GM23248 (cell line): ENCODE measurements around the gene LDLRAD4. TPM values are rescaled to one million over a fixed set of nuclear protein-coding genes. Genes with fewer than 3 reads are reported as not detected.

Experiments used
- DNase-seq: peaks from one replicate; pipeline ENCODE4 v3.0.0-alpha.2; 2015
- H2AFZ ChIP-seq: fragments of 200-600 bp; sonication (generic); 2 replicates; pipeline ENCODE4 v1.6.1; 2016; ENCODE audit warnings: antibody characterized with exemption
- H3F3A ChIP-seq: fragments of 200-600 bp; sonication (generic); 2 replicates; pipeline ENCODE4 v1.6.1; 2016; ENCODE audit warnings: mild to moderate bottlenecking, antibody characterized with exemption, mixed run types; ENCODE audit not compliant: insufficient read depth
- H3K27ac ChIP-seq: fragments of 200-600 bp; sonication (generic); 2 replicates; pipeline ENCODE4 v1.5.1; 2016; ENCODE audit warnings: mild to moderate bottlenecking
- H3K27me3 ChIP-seq: fragments of 200-600 bp; sonication (generic); replicated peaks from 2 replicates; pipeline ENCODE4 v1.6.1; 2016; ENCODE audit warnings: mild to moderate bottlenecking; ENCODE audit not compliant: insufficient read depth
- H3K36me3 ChIP-seq: fragments of 200-600 bp; sonication (generic); 2 replicates; pipeline ENCODE4 v1.6.1; 2016; ENCODE audit warnings: low read depth, mild to moderate bottlenecking
- H3K4me1 ChIP-seq: fragments of 200-600 bp; sonication (generic); 2 replicates; pipeline ENCODE4 v1.6.1; 2016; ENCODE audit warnings: mild to moderate bottlenecking; ENCODE audit not compliant: insufficient read depth
- H3K4me2 ChIP-seq: fragments of 200-600 bp; sonication (generic); one replicate; pipeline ENCODE4 v1.6.1; 2016; ENCODE audit warnings: mild to moderate bottlenecking; ENCODE audit not compliant: unreplicated experiment
- H3K4me3 ChIP-seq: fragments of 200-600 bp; sonication (generic); 2 replicates; pipeline ENCODE4 v1.5.1; 2016; ENCODE audit warnings: mild to moderate bottlenecking
- H3K79me2 ChIP-seq: fragments of 200-600 bp; sonication (generic); 2 replicates; pipeline ENCODE4 v1.6.1; 2016; ENCODE audit warnings: mild to moderate bottlenecking; ENCODE audit not compliant: insufficient read depth
- H3K9ac ChIP-seq: fragments of 200-600 bp; sonication (generic); 2 replicates; pipeline ENCODE4 v1.6.1; 2016; ENCODE audit warnings: mild to moderate bottlenecking
- H3K9me2 ChIP-seq: fragments of 200-600 bp; sonication (generic); 2 replicates; pipeline ENCODE4 v1.6.1; 2016; ENCODE audit warnings: mixed run types, mild to moderate bottlenecking, moderate library complexity; ENCODE audit not compliant: insufficient read depth
- H3K9me3 ChIP-seq: fragments of 200-600 bp; sonication (generic); one replicate; pipeline ENCODE4 v1.6.1; 2017; ENCODE audit warnings: low read depth
- H4K20me1 ChIP-seq: fragments of 200-600 bp; sonication (generic); 2 replicates; pipeline ENCODE4 v1.6.0; 2016; ENCODE audit not compliant: insufficient read depth
- EZH2 ChIP-seq: fragments of 200-600 bp; sonication (generic); IDR thresholded peaks from 2 replicates; pipeline ENCODE4 v1.6.1; 2018; ENCODE audit warnings: antibody characterized with exemption, mild to moderate bottlenecking; ENCODE audit not compliant: insufficient read depth, poor library complexity, severe bottlenecking
- EZH2phosphoT487 ChIP-seq: fragments of 200-600 bp; sonication (generic); IDR thresholded peaks from 2 replicates; pipeline ENCODE4 v1.6.1; 2018; ENCODE audit warnings: antibody characterized with exemption, moderate library complexity, mild to moderate bottlenecking, low read depth; ENCODE audit not compliant: insufficient read depth
- WGBS, 2 experiments: methylation state at CpG; one replicate each; pipeline ENCODE4 v1.1.6; 2015 to 2017; ENCODE audit warnings: low lambda C conversion rate in 2 of 2, low coverage in 1 of 2; ENCODE audit errors: missing lambda C conversion rate in 2 of 2; 5-methylcytosine and 5-hydroxymethylcytosine counted together
- in situ Hi-C: fragments of 300-500 bp; cut with MboI; formaldehyde crosslinking; loops from 2 replicates; pipeline ENCODE4 v1.15.0; 2020
- polyA plus RNA-seq: library from polyadenylated mRNA; unstranded; fragments of >200 nt; fragmentation: Nextera tagmentation; extraction: Ambion mirVana; gene quantifications from 2 replicates; pipeline ENCODE4 v1.2.1, GENCODE V29; 2016
- total RNA-seq: library from RNA; depleted of rRNA; stranded (reverse); fragments of >200 nt; shearing (Covaris generic); gene quantifications from 2 replicates; pipeline ENCODE4 v1.2.3, GENCODE V29; 2014

Gene LDLRAD4
- total and polyA plus RNA-seq, 2 experiments from 2014 or later, result not detected

GRCh38 chr18:13279181-13280069 is 60.9 kb downstream of the LDLRAD4 start:
- Histone ChIP-seq H4K20me1 (no peaks in the 10 kb centered on the region), H3K36me3 (no peaks in the 10 kb centered on the region), H3F3A (no peaks in the 10 kb centered on the region), H3K27ac (no peak overlapping the region), H3K9me2 (no peaks in the 10 kb centered on the region), H3K4me3 (no peak overlapping the region), H3K4me2 (no peak overlapping the region), H2AFZ (no peak overlapping the region), H3K79me2 (no peaks in the 10 kb centered on the region), H3K27me3 (no peaks in the 10 kb centered on the region; the same call in 1 of the 2 replicates), H3K9ac (no peak overlapping the region), H3K9me3 (no peaks in the 10 kb centered on the region), H3K4me1 (no peaks in the 10 kb centered on the region)
- no peak for DNase-seq
- in situ Hi-C loops, result no loop called here
- WGBS, 2 experiments, result 74 to 80% methylated on average over 22 of the region's 22 CpGs
- TF ChIP-seq EZH2, result no peak
- TF ChIP-seq EZH2phosphoT487, result no peak

DNA sequence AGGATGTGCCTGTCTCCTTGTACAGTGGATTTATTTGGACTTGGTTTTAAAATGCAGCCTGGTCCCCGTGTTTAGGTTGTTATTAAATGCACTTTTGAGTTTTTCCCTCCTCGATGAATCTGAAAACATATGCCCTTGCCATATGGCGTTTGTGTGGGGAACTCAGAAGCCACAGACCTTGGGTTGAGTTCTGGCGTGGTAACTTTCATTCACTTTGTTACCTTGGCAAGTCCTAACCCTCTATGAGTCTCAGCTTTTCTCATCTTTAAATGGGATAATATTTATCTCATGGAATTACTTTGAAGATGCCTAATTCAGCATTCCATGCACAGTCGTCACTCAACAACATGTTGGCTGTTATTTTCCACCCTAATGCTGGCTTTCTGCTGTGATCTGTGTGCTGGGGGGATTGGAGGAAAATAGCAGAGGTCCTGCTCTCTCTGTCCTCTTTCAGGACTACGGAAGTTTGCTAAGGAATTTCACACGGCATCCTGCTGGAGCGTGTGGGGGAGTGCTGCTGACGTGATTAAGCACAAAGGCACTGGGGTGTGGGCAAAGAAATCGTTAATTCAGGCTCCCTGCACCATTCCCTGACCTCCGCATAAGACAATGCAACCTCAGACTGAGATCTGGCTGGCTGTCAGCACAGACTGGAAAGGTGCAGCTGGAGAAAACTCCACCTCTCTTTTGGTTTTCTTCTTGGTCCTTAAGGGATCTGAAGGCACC is 61.7 kb downstream of the LDLRAD4 start:
- H3K79me2 ChIP-seq, result no peaks in the 10 kb centered on the region

GRCh38 chr18:13281406-13281805 is 62.8 kb downstream of the LDLRAD4 start:
- TF ChIP-seq EZH2 (no peak), EZH2phosphoT487 (no peak)
- no peaks in the 10 kb centered on the region for H3K4me1 ChIP-seq
- no peaks in the 10 kb centered on the region for H3K9me3 ChIP-seq
- no peak for DNase-seq
- no peaks in the 10 kb centered on the region for H3K9me2 ChIP-seq
- WGBS, 2 experiments, result 31 to 41% methylated on average over 2 of the region's 2 CpGs
- no peak overlapping the region for H2AFZ ChIP-seq
- H3F3A ChIP-seq, result no peaks in the 10 kb centered on the region
- H3K79me2 ChIP-seq, result no peaks in the 10 kb centered on the region
- H3K4me2 ChIP-seq, result no peak overlapping the region
- H3K27me3 ChIP-seq, result no peaks in the 10 kb centered on the region
- no peaks in the 10 kb centered on the region for H3K36me3 ChIP-seq
- H4K20me1 ChIP-seq, result no peaks in the 10 kb centered on the region
- in situ Hi-C loops, result no loop called here
- H3K27ac ChIP-seq, result no peak overlapping the region
- H3K9ac ChIP-seq, result no peak overlapping the region
- H3K4me3 ChIP-seq, result no peak overlapping the region

More for the DNA sequence above, 61.7 kb downstream of the LDLRAD4 start:
- H2AFZ ChIP-seq, result no peak overlapping the region
- H3K4me1 ChIP-seq, result no peaks in the 10 kb centered on the region
- H3F3A ChIP-seq, result no peaks in the 10 kb centered on the region
- no peaks in the 10 kb centered on the region for H3K9me2 ChIP-seq
- DNase-seq, result no peak
- H3K27ac ChIP-seq, result no peak overlapping the region
- H3K9ac ChIP-seq, result no peak overlapping the region
- no peaks in the 10 kb centered on the region; the same call in 1 of the 2 replicates for H3K27me3 ChIP-seq
- H3K9me3 ChIP-seq, result no peaks in the 10 kb centered on the region
- in situ Hi-C loops, result no loop called here
- no peaks in the 10 kb centered on the region for H3K36me3 ChIP-seq
- no peaks in the 10 kb centered on the region for H4K20me1 ChIP-seq
- WGBS, 2 experiments, result 41 to 45% methylated on average over 11 of the region's 11 CpGs
- H3K4me2 ChIP-seq, result no peak overlapping the region
- no peak overlapping the region for H3K4me3 ChIP-seq
- TF ChIP-seq EZH2phosphoT487 (no peak), EZH2 (no peak)

DNA sequence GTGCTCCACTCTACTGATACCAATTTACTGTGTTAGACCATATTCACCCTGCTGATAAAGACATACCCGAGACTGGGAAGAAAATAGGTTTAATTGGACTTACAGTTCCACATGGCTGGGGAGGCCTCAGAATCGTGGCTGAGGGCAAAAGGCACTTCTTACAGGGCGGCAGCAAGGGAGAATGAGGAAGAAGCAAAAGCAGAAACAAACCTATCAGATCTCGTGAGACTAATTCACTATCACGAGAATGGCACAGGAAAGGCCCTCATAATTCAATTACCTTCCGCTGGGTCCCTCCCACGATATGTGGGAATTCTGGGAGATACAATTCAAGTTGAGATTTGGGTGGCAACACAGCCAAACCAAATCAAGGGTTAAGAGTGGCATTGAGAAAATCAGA is 65.2 kb downstream of the LDLRAD4 start:
- Histone ChIP-seq H3K4me2 (no peak overlapping the region), H3K27ac (no peak overlapping the region)

More for the DNA sequence above, 65.2 kb downstream of the LDLRAD4 start:
- Histone ChIP-seq H3K9ac (no peak overlapping the region), H3K79me2 (no peaks in the 10 kb centered on the region), H3K4me1 (no peaks in the 10 kb centered on the region), H4K20me1 (no peaks in the 10 kb centered on the region), H3K36me3 (no peaks in the 10 kb centered on the region), H3K9me3 (no peaks in the 10 kb centered on the region), H3F3A (no peaks in the 10 kb centered on the region), H3K9me2 (no peaks in the 10 kb centered on the region), H3K4me3 (no peak overlapping the region), H3K27me3 (no peaks in the 10 kb centered on the region), H2AFZ (no peak overlapping the region)
- 44 to 52% methylated on average over 7 of the region's 7 CpGs for WGBS, 2 experiments
- TF ChIP-seq EZH2phosphoT487, result no peak
- TF ChIP-seq EZH2, result no peak
- no peak for DNase-seq
- in situ Hi-C loops, result no loop called here
